Neural cell (in vitro differentiated cells): ENCODE data around the gene PIAS1. TPM values are rescaled to one million over a fixed set of nuclear protein-coding genes. Genes with fewer than 3 reads are reported as not detected.

Experiments used
- H2AFZ ChIP-seq: fragments of 200-600, 300-800 bp; sonication (generic), shearing (Covaris generic); 2 replicates; pipeline ENCODE4 v1.6.0; 2014; ENCODE audit warnings: low read depth, mild to moderate bottlenecking, antibody characterized with exemption, low read length, moderate library complexity
- H3F3A ChIP-seq: fragments of 200-600 bp; shearing (Covaris generic); 2 replicates; pipeline ENCODE4 v1.6.1; 2016; ENCODE audit warnings: mild to moderate bottlenecking, moderate library complexity, mixed read lengths, antibody characterized with exemption, low read length; ENCODE audit not compliant: insufficient read depth, poor library complexity, severe bottlenecking
- H3K27ac ChIP-seq: fragments of 200-600, 300-800 bp; sonication (generic), shearing (Covaris generic); 2 replicates; pipeline ENCODE4 v1.5.1; 2014; ENCODE audit warnings: mild to moderate bottlenecking, low read length, moderate library complexity
- H3K27me3 ChIP-seq: fragments of 300-800, 200-600 bp; sonication (generic), shearing (Covaris generic); 2 replicates; pipeline ENCODE4 v1.6.0; 2014; ENCODE audit warnings: mild to moderate bottlenecking, low read depth, low read length, moderate library complexity; ENCODE audit not compliant: insufficient read depth
- H3K36me3 ChIP-seq: fragments of 300-800, 200-600 bp; sonication (generic), shearing (Covaris generic); 2 replicates; pipeline ENCODE4 v1.5.1; 2014; ENCODE audit warnings: mild to moderate bottlenecking, antibody characterized with exemption, low read length, moderate library complexity; ENCODE audit not compliant: insufficient read depth
- H3K4me2 ChIP-seq: fragments of 300-800, 200-600 bp; sonication (generic), shearing (Covaris generic); 2 replicates; pipeline ENCODE4 v1.6.0; 2014; ENCODE audit warnings: mild to moderate bottlenecking, low read length
- H3K4me3 ChIP-seq: fragments of 300-800, 200-600 bp; sonication (generic), shearing (Covaris generic); 2 replicates; pipeline ENCODE4 v1.5.1; 2014; ENCODE audit warnings: mild to moderate bottlenecking, low read length, moderate library complexity
- H3K79me2 ChIP-seq: fragments of 200-600 bp; shearing (Covaris generic); replicated peaks from 2 replicates; pipeline ENCODE4 v1.6.0; 2014; ENCODE audit warnings: mild to moderate bottlenecking, low read length, moderate library complexity; ENCODE audit not compliant: insufficient read depth
- H3K9ac ChIP-seq: fragments of 300-800, 200-600 bp; sonication (generic), shearing (Covaris generic); 2 replicates; pipeline ENCODE4 v1.6.1; 2016; ENCODE audit warnings: mild to moderate bottlenecking, low read length, mixed read lengths
- H3K9me2 ChIP-seq: fragments of 200-600 bp; shearing (Covaris generic); 2 replicates; pipeline ENCODE4 v1.6.1; 2016; ENCODE audit warnings: mild to moderate bottlenecking, low read length, mixed read lengths; ENCODE audit not compliant: insufficient read depth
- H3K9me3 ChIP-seq: fragments of 200-600, 300-800 bp; sonication (generic), shearing (Covaris generic); 2 replicates; pipeline ENCODE4 v1.6.1; 2016; ENCODE audit warnings: mild to moderate bottlenecking, mixed run types, low read length, moderate library complexity, mixed read lengths
- H4K20me1 ChIP-seq: fragments of 200-600 bp; shearing (Covaris generic); 2 replicates; pipeline ENCODE4 v1.6.1; 2016; ENCODE audit warnings: mild to moderate bottlenecking, mixed run types; ENCODE audit not compliant: insufficient read depth
- CTCF ChIP-seq: fragments of 450-650 bp; IDR thresholded peaks from 2 replicates; pipeline ENCODE4 v1.5.1; 2014; ENCODE audit warnings: antibody characterized with exemption, mild to moderate bottlenecking, moderate library complexity; ENCODE audit not compliant: poor library complexity, severe bottlenecking
- EP300 ChIP-seq: fragments of 450-650 bp; conservative IDR thresholded peaks from 2 replicates; pipeline ENCODE4 v1.6.1; 2014; ENCODE audit warnings: antibody characterized with exemption, mild to moderate bottlenecking, moderate library complexity; ENCODE audit not compliant: poor library complexity, severe bottlenecking
- EZH2 ChIP-seq: fragments of 200-600, 300-800 bp; shearing (Covaris generic), sonication (generic); IDR thresholded peaks from 2 replicates; pipeline ENCODE4 v1.6.1; 2014; ENCODE audit warnings: antibody characterized with exemption, low read length, borderline replicate concordance, mild to moderate bottlenecking; ENCODE audit not compliant: insufficient read depth, poor library complexity, severe bottlenecking
- MXI1 ChIP-seq: fragments of 450-650 bp; conservative IDR thresholded peaks from 2 replicates; pipeline ENCODE4 v1.6.1; 2014; ENCODE audit warnings: antibody characterized with exemption, mild to moderate bottlenecking; ENCODE audit not compliant: poor library complexity, severe bottlenecking
- POLR2AphosphoS5 ChIP-seq: IDR thresholded peaks from 2 replicates; pipeline ENCODE4 v1.6.1; 2012
- RAD21 ChIP-seq: fragments of 450-650 bp; conservative IDR thresholded peaks from 2 replicates; pipeline ENCODE4 v1.6.1; 2014; ENCODE audit warnings: antibody characterized with exemption, mild to moderate bottlenecking, moderate library complexity
- REST ChIP-seq: IDR thresholded peaks from 2 replicates; pipeline ENCODE4 v1.6.1; 2012; ENCODE audit warnings: borderline replicate concordance
- SMC3 ChIP-seq: fragments of 450-650 bp; conservative IDR thresholded peaks from 2 replicates; pipeline ENCODE4 v1.6.1; 2014; ENCODE audit warnings: antibody characterized with exemption, mild to moderate bottlenecking, moderate library complexity; ENCODE audit not compliant: poor library complexity
- TAF1 ChIP-seq: IDR thresholded peaks from 2 replicates; pipeline ENCODE4 v1.6.1; 2012; ENCODE audit warnings: low read depth
- polyA plus RNA-seq: library from polyadenylated mRNA; depleted of rRNA; stranded (reverse); fragments of >200 nt; gene quantifications from 2 replicates; pipeline ENCODE4 v1.2.3, GENCODE V29; 2014

The PIAS1 gene
- polyA plus RNA-seq, 1 donor from 2014 or later: 14.3 TPM

GRCh38 chr15:68100194-68100593, 46.1 kb downstream of the PIAS1 start:
- no peak overlapping the region for H3K27ac ChIP-seq
- peaks cover 7% of the 10 kb centered on the region for H3K9me3 ChIP-seq
- no peaks in the 10 kb centered on the region for H3K9me2 ChIP-seq
- H2AFZ ChIP-seq: no peak overlapping the region
- H3F3A ChIP-seq: no peaks in the 10 kb centered on the region
- no peaks in the 10 kb centered on the region for H4K20me1 ChIP-seq
- no peak overlapping the region for H3K4me2 ChIP-seq
- no peak overlapping the region for H3K4me3 ChIP-seq
- H3K79me2 ChIP-seq: peaks cover 51% of the 10 kb centered on the region
- H3K27me3 ChIP-seq: no peaks in the 10 kb centered on the region
- TF ChIP-seq CTCF (no peak), MXI1 (no peak), TAF1 (no peak)
- no peak overlapping the region for H3K9ac ChIP-seq
- H3K36me3 ChIP-seq: no peaks in the 10 kb centered on the region

- Histone ChIP-seq H4K20me1 (no peaks in the 10 kb centered on the region), H3K9me3 (peaks cover 7% of the 10 kb centered on the region), H2AFZ (no peak overlapping the region), H3K9ac (no peak overlapping the region), H3K79me2 (peaks cover 45% of the 10 kb centered on the region), H3F3A (no peaks in the 10 kb centered on the region), H3K4me2 (no peak overlapping the region), H3K27me3 (no peaks in the 10 kb centered on the region), H3K9me2 (no peaks in the 10 kb centered on the region), H3K4me3 (no peak overlapping the region), H3K27ac (no peak overlapping the region), H3K36me3 (no peaks in the 10 kb centered on the region)
- TF ChIP-seq TAF1 (no peak), EP300 (no peak), EZH2 (no peak), SMC3 (no peak), CTCF (no peak), POLR2AphosphoS5 (no peak), RAD21 (no peak), MXI1 (no peak)
Measured at GRCh38 chr15:68103603-68104002, 49.5 kb downstream of the PIAS1 start.

DNA sequence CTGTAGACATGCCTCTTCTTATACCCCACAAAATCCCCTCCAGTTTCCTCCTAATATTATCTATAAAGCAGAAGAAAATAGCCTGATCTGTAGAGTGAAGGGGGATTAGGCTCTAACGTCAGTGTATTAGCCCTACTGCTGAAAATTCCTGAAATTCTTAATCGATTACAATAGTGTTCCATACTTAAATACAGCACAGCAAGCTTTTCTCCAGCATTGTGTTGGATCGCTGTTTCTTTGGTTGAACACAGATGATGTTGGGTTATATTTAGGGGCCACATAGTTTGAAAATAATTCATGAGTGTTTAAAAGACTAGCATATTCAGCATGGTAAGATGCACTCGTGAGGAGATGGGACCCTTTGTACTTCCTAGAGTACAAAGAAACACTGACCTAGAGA, 52.5 kb downstream of the PIAS1 start:
- H3K4me2 ChIP-seq: no peak overlapping the region
- H3K27ac ChIP-seq: no peak overlapping the region

More for the DNA sequence above, 52.5 kb downstream of the PIAS1 start:
- Histone ChIP-seq H3K36me3 (no peaks in the 10 kb centered on the region), H4K20me1 (no peaks in the 10 kb centered on the region), H3K4me3 (no peak overlapping the region), H3K79me2 (peaks cover 25% of the 10 kb centered on the region), H3K9me3 (peaks cover 7% of the 10 kb centered on the region), H3K9ac (no peak overlapping the region), H2AFZ (no peak overlapping the region), H3K27me3 (no peaks in the 10 kb centered on the region), H3F3A (no peaks in the 10 kb centered on the region), H3K9me2 (no peaks in the 10 kb centered on the region)
- TF ChIP-seq RAD21: no peak
- no peak for TF ChIP-seq TAF1
- TF ChIP-seq CTCF: no peak
- TF ChIP-seq POLR2AphosphoS5: no peak
- TF ChIP-seq EZH2: no peak
- no peak for TF ChIP-seq EP300
- no peak for TF ChIP-seq REST
- TF ChIP-seq SMC3: no peak
- TF ChIP-seq MXI1: no peak
